Activated B cell treated with CpG ODN at 0.5 μM for 24 hours (primary cell): ENCODE results near the gene HABP4. TPM values are rescaled to one million over a fixed set of nuclear protein-coding genes. Genes with fewer than 3 reads are reported as not detected.

Experiments used
- ATAC-seq: fragments of 200-7000 bp; cut with Tn5 transposase; one replicate; pipeline ENCODE4 v1.10.0; 2021; ENCODE audit warnings: low read depth, mild to moderate bottlenecking, moderate library complexity
- CTCF ChIA-PET: fragments of 350-600 bp; sonication (Branson Sonifier 250); formaldehyde crosslinking; loops from one replicate; lab custom pipeline; 2021; ENCODE audit warnings: antibody characterized with exemption; lab: Charles Lee
- POLR2A ChIA-PET: fragments of 350-600 bp; sonication (Branson Sonifier 250); formaldehyde crosslinking; loops from one replicate; lab custom pipeline; 2021; ENCODE audit warnings: antibody characterized with exemption; lab: Charles Lee
- DNase-seq: peaks from one replicate; pipeline ENCODE4 v3.0.0; 2022
- H3K27ac Mint-ChIP-seq: one replicate; pipeline ENCODE4 v1.8.0; 2020; ENCODE audit warnings: mixed read lengths
- H3K27me3 Mint-ChIP-seq: one replicate; pipeline ENCODE4 v1.8.0; 2021; ENCODE audit warnings: mixed read lengths
- H3K36me3 Mint-ChIP-seq: one replicate; pipeline ENCODE4 v1.8.0; 2021; ENCODE audit warnings: low read depth, mixed read lengths
- H3K4me1 Mint-ChIP-seq: one replicate; pipeline ENCODE4 v1.8.0; 2021; ENCODE audit warnings: mixed read lengths
- H3K4me3 Mint-ChIP-seq: one replicate; pipeline ENCODE4 v1.8.0; 2020; ENCODE audit warnings: mild to moderate bottlenecking, mixed read lengths
- H3K9me3 Mint-ChIP-seq: one replicate; pipeline ENCODE4 v1.8.0; 2020; ENCODE audit warnings: mixed read lengths
- CTCF ChIP-seq: fragments of 200-600 bp; IDR thresholded peaks from one replicate; pipeline ENCODE4 v1.8.0; 2022; ENCODE audit warnings: antibody characterized with exemption, mild to moderate bottlenecking
- intact Hi-C: fragments of 100-400 bp; cut with micrococcal nuclease; formaldehyde crosslinking; loops from one replicate; pipeline ENCODE4 v1.15.1; 2024
- total RNA-seq: library from RNA; stranded (reverse); gene quantifications from 2 replicates; pipeline ENCODE4 v1.2.3, GENCODE V29; 2022

HABP4 gene
- total RNA-seq, 1 donor from 2014 or later, result 8.1 TPM

GRCh38 chr9:96490534-96491078 is 40.6 kb downstream of the HABP4 start:
- intact Hi-C loops, result no loop called here
- no peak for TF ChIP-seq CTCF

GRCh38 chr9:96491079-96491879 is 41.3 kb downstream of the HABP4 start:
- Mint-ChIP-seq H3K4me1 (no peaks in the 10 kb centered on the region), H3K27ac (no peak overlapping the region), H3K4me3 (no peak overlapping the region), H3K9me3 (no peaks in the 10 kb centered on the region), H3K36me3 (peaks cover 37% of the 10 kb centered on the region), H3K27me3 (no peaks in the 10 kb centered on the region)
- intact Hi-C loops, result no loop called here
- no peak for TF ChIP-seq CTCF
- no peak for ATAC-seq
- ChIA-PET POLR2A (no interaction called here), CTCF (no interaction called here)
- no peak for DNase-seq

More at GRCh38 chr9:96490534-96491078, 40.6 kb downstream of the HABP4 start:
- Mint-ChIP-seq H3K4me3 (no peak overlapping the region), H3K36me3 (peaks cover 41% of the 10 kb centered on the region), H3K4me1 (peaks cover 2% of the 10 kb centered on the region), H3K9me3 (no peaks in the 10 kb centered on the region), H3K27me3 (no peaks in the 10 kb centered on the region), H3K27ac (no peak overlapping the region)
- ATAC-seq, result no peak
- no peak for DNase-seq
- CTCF ChIA-PET, result no interaction called here
- POLR2A ChIA-PET, result no interaction called here

GRCh38 chr9:96491880-96492525 is 42.0 kb downstream of the HABP4 start:
- Mint-ChIP-seq H3K27me3 (no peaks in the 10 kb centered on the region), H3K4me1 (no peaks in the 10 kb centered on the region), H3K27ac (no peak overlapping the region), H3K36me3 (peaks cover 34% of the 10 kb centered on the region), H3K9me3 (no peaks in the 10 kb centered on the region), H3K4me3 (no peak overlapping the region)
- no peak for ATAC-seq
- ChIA-PET POLR2A (no interaction called here), CTCF (no interaction called here)
- no peak for DNase-seq
- intact Hi-C loops, result no loop called here
- no peak for TF ChIP-seq CTCF

- ATAC-seq (no peak), DNase-seq (no peak)
- ChIA-PET CTCF (no interaction called here), POLR2A (no interaction called here)
- Mint-ChIP-seq H3K4me3 (no peak overlapping the region), H3K27me3 (no peaks in the 10 kb centered on the region), H3K4me1 (no peaks in the 10 kb centered on the region), H3K27ac (no peak overlapping the region), H3K36me3 (peaks cover 31% of the 10 kb centered on the region), H3K9me3 (no peaks in the 10 kb centered on the region)
- TF ChIP-seq CTCF, result no peak
- intact Hi-C loops, result no loop called here
Measured at GRCh38 chr9:96492993-96493531, 43.1 kb downstream of the HABP4 start.

GRCh38 chr9:96493757-96494156 is 43.8 kb downstream of the HABP4 start:
- ChIA-PET POLR2A (no interaction called here), CTCF (no interaction called here)
- ATAC-seq (no peak), DNase-seq (no peak)
- Mint-ChIP-seq H3K4me1 (no peaks in the 10 kb centered on the region), H3K27me3 (no peaks in the 10 kb centered on the region), H3K27ac (peak overlapping the region; percentile 9), H3K4me3 (no peak overlapping the region), H3K9me3 (no peaks in the 10 kb centered on the region), H3K36me3 (peaks cover 24% of the 10 kb centered on the region)
- intact Hi-C loops, result no loop called here
- TF ChIP-seq CTCF, result no peak
